ENCODE results near the gene FOXE1. TPM values are rescaled to one million over a fixed set of nuclear protein-coding genes. Genes with fewer than 3 reads are reported as not detected.

The FOXE1 gene
- total RNA-seq, 1 donor = not detected

GRCh38 chr9:97863314-97863713 lies 10.3 kb downstream of the FOXE1 start:
- Histone ChIP-seq H3K9me3 (ENCODE audit: low read depth, low read length) (peaks cover 11% of the 10 kb centered on the region), H3K36me3 (ENCODE audit: insufficient read depth, low read length) (no peaks in the 10 kb centered on the region), H4K20me1 (ENCODE audit: insufficient read depth, low read length) (no peaks in the 10 kb centered on the region), H3K27me3 (ENCODE audit: insufficient read depth, low read length) (peaks cover 66% of the 10 kb centered on the region), H3K27ac (ENCODE audit: low read depth, low read length) (no peak overlapping the region), H3K4me3 (ENCODE audit: insufficient read depth, low read length) (no peak overlapping the region), H2AFZ (ENCODE audit: low read length) (no peak overlapping the region), H3K4me2 (ENCODE audit: insufficient read depth, low read length) (no peak overlapping the region), H3K4me1 (ENCODE audit: insufficient read depth, low read length) (no peaks in the 10 kb centered on the region), H3K79me2 (ENCODE audit: insufficient read depth, low read length) (no peaks in the 10 kb centered on the region)
- DNase-seq (ENCODE audit: insufficient read length, low spot score, missing footprints) = no peak
- no peak for TF ChIP-seq CTCF (IDR thresholded peaks at IDR 0.05; ENCODE audit: extremely low read depth, low read depth, low read length)

GRCh38 chr9:97864396-97864795 lies 11.4 kb downstream of the FOXE1 start:
- Histone ChIP-seq H3K4me2 (ENCODE audit: insufficient read depth, low read length) (no peak overlapping the region), H3K36me3 (ENCODE audit: insufficient read depth, low read length) (no peaks in the 10 kb centered on the region), H3K27me3 (ENCODE audit: insufficient read depth, low read length) (peaks cover 66% of the 10 kb centered on the region), H3K27ac (ENCODE audit: low read depth, low read length) (no peak overlapping the region), H4K20me1 (ENCODE audit: insufficient read depth, low read length) (no peaks in the 10 kb centered on the region), H3K4me3 (ENCODE audit: insufficient read depth, low read length) (no peak overlapping the region), H3K4me1 (ENCODE audit: insufficient read depth, low read length) (no peaks in the 10 kb centered on the region), H3K79me2 (ENCODE audit: insufficient read depth, low read length) (no peaks in the 10 kb centered on the region), H3K9me3 (ENCODE audit: low read depth, low read length) (peaks cover 11% of the 10 kb centered on the region), H2AFZ (ENCODE audit: low read length) (no peak overlapping the region)
- TF ChIP-seq CTCF (IDR thresholded peaks at IDR 0.05; ENCODE audit: extremely low read depth, low read depth, low read length) = no peak
- DNase-seq (ENCODE audit: insufficient read length, low spot score, missing footprints) = no peak

GRCh38 chr9:97866300-97866699 lies 13.3 kb downstream of the FOXE1 start:
- no peak overlapping the region for H2AFZ ChIP-seq (ENCODE audit: low read length)
- no peak for DNase-seq (ENCODE audit: insufficient read length, low spot score, missing footprints)
- TF ChIP-seq CTCF (IDR thresholded peaks at IDR 0.05; ENCODE audit: extremely low read depth, low read depth, low read length) = no peak
- H3K4me1 ChIP-seq (ENCODE audit: insufficient read depth, low read length) = no peaks in the 10 kb centered on the region
- no peak overlapping the region for H3K27ac ChIP-seq (ENCODE audit: low read depth, low read length)
- H3K9me3 ChIP-seq (ENCODE audit: low read depth, low read length) = peaks cover 11% of the 10 kb centered on the region
- no peaks in the 10 kb centered on the region for H3K36me3 ChIP-seq (ENCODE audit: insufficient read depth, low read length)
- no peak overlapping the region for H3K4me2 ChIP-seq (ENCODE audit: insufficient read depth, low read length)
- H3K4me3 ChIP-seq (ENCODE audit: insufficient read depth, low read length) = no peak overlapping the region
- H4K20me1 ChIP-seq (ENCODE audit: insufficient read depth, low read length) = no peaks in the 10 kb centered on the region
- peaks cover 59% of the 10 kb centered on the region for H3K27me3 ChIP-seq (ENCODE audit: insufficient read depth, low read length)
- no peaks in the 10 kb centered on the region for H3K79me2 ChIP-seq (ENCODE audit: insufficient read depth, low read length)

- TF ChIP-seq CTCF (IDR thresholded peaks at IDR 0.05; ENCODE audit: extremely low read depth, low read depth, low read length) = no peak
- no peak for DNase-seq (ENCODE audit: insufficient read length, low spot score, missing footprints)
- H3K27me3 ChIP-seq (ENCODE audit: insufficient read depth, low read length) = peaks cover 56% of the 10 kb centered on the region
Measured at GRCh38 chr9:97866848-97867247, 13.8 kb downstream of the FOXE1 start.

More at GRCh38 chr9:97866848-97867247, 13.8 kb downstream of the FOXE1 start:
- H2AFZ ChIP-seq (ENCODE audit: low read length) = no peak overlapping the region
- H3K79me2 ChIP-seq (ENCODE audit: insufficient read depth, low read length) = no peaks in the 10 kb centered on the region
- H3K27ac ChIP-seq (ENCODE audit: low read depth, low read length) = no peak overlapping the region
- no peak overlapping the region for H3K4me2 ChIP-seq (ENCODE audit: insufficient read depth, low read length)
- H4K20me1 ChIP-seq (ENCODE audit: insufficient read depth, low read length) = no peaks in the 10 kb centered on the region
- peaks cover 11% of the 10 kb centered on the region for H3K9me3 ChIP-seq (ENCODE audit: low read depth, low read length)
- no peaks in the 10 kb centered on the region for H3K36me3 ChIP-seq (ENCODE audit: insufficient read depth, low read length)
- H3K4me3 ChIP-seq (ENCODE audit: insufficient read depth, low read length) = no peak overlapping the region
- no peaks in the 10 kb centered on the region for H3K4me1 ChIP-seq (ENCODE audit: insufficient read depth, low read length)
